H1 (cell line): Measurements from ENCODE around the gene SRXN1. TPM values are rescaled to one million over a fixed set of nuclear protein-coding genes. Genes with fewer than 3 reads are reported as not detected.

Experiments
- RAD21 ChIP-seq, 2 experiments: IDR thresholded peaks in 1 of 2; conservative IDR thresholded peaks in 1 of 2; 2 replicates each; pipeline ENCODE4 v1.6.1; 2011; ENCODE audit warnings: low read depth in 2 of 2, low read length in 2 of 2, improper control_type of control experiment in 1 of 2, inconsistent platforms in 1 of 2, mild to moderate bottlenecking in 1 of 2, moderate library complexity in 1 of 2
- SIX5 ChIP-seq: IDR thresholded peaks from 2 replicates; pipeline ENCODE4 v1.6.1; 2011; ENCODE audit warnings: mild to moderate bottlenecking, low read depth, low read length
- USF2 ChIP-seq: IDR thresholded peaks from 2 replicates; pipeline ENCODE4 v1.6.1; 2011; ENCODE audit warnings: low read length, improper control_type of control experiment
- polyA plus RNA-seq, 7 experiments: library from polyadenylated mRNA; depleted of rRNA in 3 of 7; stranded (reverse) in 5 of 7; unstranded in 2 of 7; fragments of >200 nt in 5 of 7; fragments of 200-250 nt in 2 of 7; gene quantifications; 1 replicate in 5 of 7; 2 replicates in 1 of 7; 4 replicates in 1 of 7; pipeline versions ENCODE4 v1.2.1 to v1.2.3, GENCODE V29; 2011 to 2013; ENCODE audit warnings: missing spikeins in 2 of 7, mixed read lengths in 2 of 7
- total RNA-seq: library from RNA; stranded (reverse); fragmentation: NEBNext Ultra II Directional; extraction: Animal tissue kit (Norgen Biotek cat#: 25700); gene quantifications from 2 replicates; pipeline ENCODE4 v1.2.1, GENCODE V29; 2021

The SRXN1 gene
- total and polyA plus RNA-seq, 2 of the 8 experiments (the other 6 are each of a cell fraction or from before 2014, with no cell fraction given), result 12.2 to 15.8 TPM

GRCh38 chr20:650954-651353 lies 2.0 kb downstream of the SRXN1 start (continued):
- TF ChIP-seq USF2 (no peak), RAD21 (IDR thresholded peaks at IDR 0.05 in 1 of 2, conservative IDR thresholded peaks at IDR 0.05 in 1 of 2; ENCODE audit: low read depth in 2 of 2, low read length in 2 of 2) (peak in 1 of 2 experiments; percentile 29; a peak in 1 of 4 replicates), SIX5 (no peak)
- TF ChIP-seq, all 59 proteins: peak for 5
